Keratinocyte (primary cell): ENCODE measurements around the gene MFSD12. TPM values are rescaled to one million over a fixed set of nuclear protein-coding genes. Genes with fewer than 3 reads are reported as not detected.

ENCODE experiments used
- DNase-seq: peaks from one replicate; pipeline ENCODE4 v3.0.0-alpha.2; 2011; ENCODE audit warnings: low read depth, missing footprints, low spot score
- FAIRE-seq: peaks from 2 replicates; lab custom pipeline; 2011; peaks lifted over from hg19 to GRCh38; lab: Jason Lieb, UNC
- H2AFZ ChIP-seq: 2 replicates; pipeline ENCODE4 v1.6.0; 2012; ENCODE audit warnings: low read length, control low read depth, inconsistent platforms; ENCODE audit not compliant: control insufficient read depth
- H3K27ac ChIP-seq: 2 replicates; pipeline ENCODE4 v1.5.1; 2011; ENCODE audit warnings: low read length; ENCODE audit not compliant: control insufficient read depth, insufficient read depth
- H3K27me3 ChIP-seq: 3 replicates; pipeline ENCODE4 v1.6.0; 2011; ENCODE audit warnings: low read length; ENCODE audit not compliant: control insufficient read depth, insufficient read depth; ENCODE audit errors: extremely low read depth
- H3K36me3 ChIP-seq, 2 experiments: 2 replicates in 1 of 2; 3 replicates in 1 of 2; pipeline ENCODE4 v1.5.1; 2011; ENCODE audit warnings: low read length in 2 of 2, mild to moderate bottlenecking in 1 of 2; ENCODE audit not compliant: control insufficient read depth in 2 of 2, insufficient read depth in 2 of 2; ENCODE audit errors: extremely low read depth in 1 of 2
- H3K4me1 ChIP-seq: 3 replicates; pipeline ENCODE4 v1.5.1; 2011; ENCODE audit warnings: low read length; ENCODE audit not compliant: control insufficient read depth, insufficient read depth; ENCODE audit errors: extremely low read depth
- H3K4me2 ChIP-seq: 3 replicates; pipeline ENCODE4 v1.6.0; 2011; ENCODE audit warnings: low read depth, low read length; ENCODE audit not compliant: control insufficient read depth, insufficient read depth; ENCODE audit errors: extremely low read depth
- H3K4me3 ChIP-seq, 3 experiments: fragments of 200-600 bp in 1 of 3; sonication (generic) in 1 of 3; 2 replicates in 2 of 3; 3 replicates in 1 of 3; pipeline ENCODE4 v1.5.1; 2011 to 2016; ENCODE audit warnings: low read length in 3 of 3, mild to moderate bottlenecking in 3 of 3, control low read depth in 2 of 3, inconsistent platforms in 1 of 3, low read depth in 1 of 3, mixed read lengths in 1 of 3, mixed run types in 1 of 3, moderate library complexity in 1 of 3; ENCODE audit not compliant: control insufficient read depth in 2 of 3, insufficient read depth in 2 of 3; ENCODE audit errors: extremely low read depth in 1 of 3
- H3K79me2 ChIP-seq: 2 replicates; pipeline ENCODE4 v1.6.0; 2012; ENCODE audit warnings: low read length; ENCODE audit not compliant: control insufficient read depth, insufficient read depth
- H3K9ac ChIP-seq: 3 replicates; pipeline ENCODE4 v1.6.0; 2011; ENCODE audit warnings: low read length; ENCODE audit not compliant: control insufficient read depth, insufficient read depth; ENCODE audit errors: extremely low read depth
- H3K9me1 ChIP-seq: 3 replicates; pipeline ENCODE4 v1.6.0; 2011; ENCODE audit warnings: low read length; ENCODE audit not compliant: control insufficient read depth, insufficient read depth; ENCODE audit errors: extremely low read depth
- H3K9me3 ChIP-seq: 2 replicates; pipeline ENCODE4 v1.5.1; 2012; ENCODE audit warnings: low read depth, low read length; ENCODE audit not compliant: control insufficient read depth
- H4K20me1 ChIP-seq: 3 replicates; pipeline ENCODE4 v1.6.0; 2011; ENCODE audit warnings: low read length; ENCODE audit not compliant: control insufficient read depth, insufficient read depth; ENCODE audit errors: extremely low read depth
- CTCF ChIP-seq, 3 experiments: IDR thresholded peaks in 1 of 3; conservative IDR thresholded peaks in 1 of 3; optimal IDR thresholded peaks in 1 of 3; 2 replicates in 2 of 3; 3 replicates in 1 of 3; pipeline versions ENCODE3 to v1.5.1; 2011; ENCODE audit warnings: low read length in 3 of 3, mild to moderate bottlenecking in 3 of 3, moderate library complexity in 2 of 3, control low read depth in 1 of 3, inconsistent platforms in 1 of 3; ENCODE audit not compliant: insufficient read depth in 2 of 3; ENCODE audit errors: extremely low read depth in 1 of 3
- EZH2 ChIP-seq: IDR thresholded peaks from one replicate; pipeline ENCODE4 v1.6.1; 2012; ENCODE audit warnings: inconsistent platforms, mild to moderate bottlenecking, low read length, moderate library complexity
- dilution Hi-C: fragments of 300-500 bp; cut with MboI; formaldehyde crosslinking; loops from one replicate; pipeline ENCODE4 v1.7.0; 2020; ENCODE audit warnings: low sequenced_read_pairs; ENCODE audit not compliant: extremely low pct_ligation_motif_present
- polyA plus RNA-seq, 5 experiments: library from polyadenylated mRNA; depleted of rRNA in 3 of 5; stranded (reverse) in 3 of 5; stranded (forward) in 1 of 5; unstranded in 1 of 5; fragments of >200 nt; gene quantifications; 1 replicate in 1 of 5; 2 replicates in 3 of 5; 3 replicates in 1 of 5; pipeline versions ENCODE4 v1.2.1 to v1.2.3, GENCODE V29; 2011 to 2012; ENCODE audit warnings: missing spikeins in 2 of 5, low read depth in 1 of 5, low replicate concordance in 1 of 5

MFSD12 gene
- polyA plus RNA-seq, 1 donor (not counting 4 experiments of a cell fraction or from before 2014, with no cell fraction given): 30.0 TPM

GRCh38 chr19:3507371-3508120 is 49.8 kb downstream of the MFSD12 start:
- Histone ChIP-seq H2AFZ (peak overlapping the region; percentile 4), H3K27ac (peak overlapping the region; percentile 97), H3K27me3 (no peaks in the 10 kb centered on the region), H3K4me2 (peak overlapping the region; percentile 94), H3K9me1 (peaks cover 8% of the 10 kb centered on the region), H3K9me3 (no peaks in the 10 kb centered on the region), H3K4me1 (peaks cover 25% of the 10 kb centered on the region), H3K79me2 (peaks cover 60% of the 10 kb centered on the region), H3K36me3 (peaks cover 16 to 21% of the 10 kb centered on the region in 2 experiments), H4K20me1 (peaks cover 18% of the 10 kb centered on the region), H3K4me3 (peak overlapping the region; percentile 80 to 87 (median 82)), H3K9ac (peak overlapping the region; percentile 91)
- dilution Hi-C loops: no loop called here
- no peak for TF ChIP-seq CTCF (optimal IDR thresholded peaks at IDR 0.05 in 1 of 3, IDR thresholded peaks at IDR 0.05 in 1 of 3, conservative IDR thresholded peaks at IDR 0.05 in 1 of 3; ENCODE audit: extremely low read depth in 1 of 3, insufficient read depth in 2 of 3, low read length in 3 of 3)
- TF ChIP-seq EZH2: no peak
- FAIRE-seq: no peak
- no peak for DNase-seq

GRCh38 chr19:3506384-3507340 is 50.7 kb downstream of the MFSD12 start:
- peak overlapping the region; percentile 97 for H3K27ac ChIP-seq
- peak overlapping the region; percentile 80 to 87 (median 82) for H3K4me3 ChIP-seq
- H3K36me3 ChIP-seq: peaks cover 10 to 14% of the 10 kb centered on the region in 2 experiments
- peaks cover 6% of the 10 kb centered on the region for H3K9me1 ChIP-seq
- H3K27me3 ChIP-seq: no peaks in the 10 kb centered on the region
- H3K9me3 ChIP-seq: no peaks in the 10 kb centered on the region
- H3K79me2 ChIP-seq: peaks cover 51% of the 10 kb centered on the region
- no peak for TF ChIP-seq EZH2
- TF ChIP-seq CTCF (optimal IDR thresholded peaks at IDR 0.05 in 1 of 3, IDR thresholded peaks at IDR 0.05 in 1 of 3, conservative IDR thresholded peaks at IDR 0.05 in 1 of 3; ENCODE audit: extremely low read depth in 1 of 3, insufficient read depth in 2 of 3, low read length in 3 of 3): no peak
- peaks cover 25% of the 10 kb centered on the region for H3K4me1 ChIP-seq
- peaks cover 11% of the 10 kb centered on the region for H4K20me1 ChIP-seq
- DNase-seq (no peak), FAIRE-seq (no peak)
- peak overlapping the region; percentile 91 for H3K9ac ChIP-seq
- H2AFZ ChIP-seq: peak overlapping the region; percentile 4
- dilution Hi-C loops: no loop called here
- H3K4me2 ChIP-seq: peak overlapping the region; percentile 94
